ENCODE data around the gene DENND6B. TPM values are rescaled to one million over a fixed set of nuclear protein-coding genes. Genes with fewer than 3 reads are reported as not detected.

DENND6B gene
- total and polyA plus RNA-seq, 2 donors (not counting 3 experiments of a cell fraction or from before 2014, with no cell fraction given) = 4.1 to 5.9 TPM

- Histone ChIP-seq H3K4me1 (ENCODE audit: control insufficient read depth, extremely low read depth, insufficient read depth, low read length) (peaks cover 2% of the 10 kb centered on the region), H3K36me3 (ENCODE audit: control insufficient read depth in 2 of 2, extremely low read depth in 1 of 2, insufficient read depth in 2 of 2, low read length in 2 of 2) (peaks cover 0 to under 1% of the 10 kb centered on the region in 2 experiments), H3K4me3 (replicated peaks in 1 of 3; ENCODE audit: insufficient read depth in 1 of 3, low read depth in 1 of 3, low read length in 3 of 3) (no peak overlapping the region), H3K9me1 (replicated peaks; ENCODE audit: control insufficient read depth, extremely low read depth, insufficient read depth, low read length) (no peaks in the 10 kb centered on the region), H4K20me1 (replicated peaks; ENCODE audit: control insufficient read depth, extremely low read depth, insufficient read depth, low read length) (peaks cover 3% of the 10 kb centered on the region), H3K79me2 (ENCODE audit: control insufficient read depth, insufficient read depth, low read length) (peaks cover 36% of the 10 kb centered on the region), H3K4me2 (ENCODE audit: insufficient read depth, low read length) (no peak overlapping the region), H3K27ac (ENCODE audit: insufficient read depth, low read depth, low read length) (no peak overlapping the region), H3K9ac (replicated peaks; ENCODE audit: extremely low read depth, insufficient read depth, low read length) (no peak overlapping the region), H3K27me3 (ENCODE audit: control insufficient read depth in 2 of 2, insufficient read depth in 2 of 2, low read length in 2 of 2) (no peaks in the 10 kb centered on the region), H2AFZ (ENCODE audit: low read depth, low read length) (no peak overlapping the region), H3K9me3 (replicated peaks; ENCODE audit: control insufficient read depth, insufficient read depth, low read length) (no peaks in the 10 kb centered on the region)
- TF ChIP-seq GATA2 (IDR thresholded peaks at IDR 0.05; ENCODE audit: insufficient read depth, insufficient read length, low read depth, low read length) (no peak), JUN (IDR thresholded peaks at IDR 0.05; ENCODE audit: borderline replicate concordance, insufficient read depth, insufficient read length, low read depth) (no peak), EZH2 (IDR thresholded peaks at IDR 0.05; ENCODE audit: borderline replicate concordance, low read depth, low read length, severe bottlenecking) (no peak), POLR2A (IDR thresholded peaks at IDR 0.05; ENCODE audit: low read depth, low read length) (no peak), MYC (IDR thresholded peaks at IDR 0.05; ENCODE audit: low read depth, low read length) (no peak), FOS (IDR thresholded peaks at IDR 0.05; ENCODE audit: borderline replicate concordance, insufficient read depth, low read length) (no peak), MAX (IDR thresholded peaks at IDR 0.05; ENCODE audit: insufficient read depth, insufficient read length) (no peak), POLR2AphosphoS5 (IDR thresholded peaks at IDR 0.05; ENCODE audit: insufficient read depth, low read depth, low read length) (no peak), CTCF (IDR thresholded peaks at IDR 0.05; ENCODE audit: extremely low read depth in 1 of 2, insufficient read depth in 1 of 2, low read depth in 1 of 2, low read length in 2 of 2) (no peak)
- dilution Hi-C loops (cut with MboI; ENCODE audit: extremely low pct_ligation_motif_present, low sequenced_read_pairs) = no loop called here
- no TSS peak for BruUV-seq (replicated peaks)
- ChIA-PET POLR2A (no interaction called here), CTCF (no interaction called here)
- DNase-seq (ENCODE audit: low read depth, low spot score) = no peak
- intact Hi-C loops (cut with micrococcal nuclease) = no loop called here
- no peak for FAIRE-seq
Measured at GRCh38 chr22:50347157-50347556, 20.3 kb upstream of the DENND6B start.

All from endothelial cell of umbilical vein (primary cell).